ENCODE results near the gene HMSD.
"Not testable (repeated sequence)": the region's sequence is repeated elsewhere in the genome, so short reads cannot be mapped to it uniquely, and the experiment has no call there.

HMSD gene

DNA sequence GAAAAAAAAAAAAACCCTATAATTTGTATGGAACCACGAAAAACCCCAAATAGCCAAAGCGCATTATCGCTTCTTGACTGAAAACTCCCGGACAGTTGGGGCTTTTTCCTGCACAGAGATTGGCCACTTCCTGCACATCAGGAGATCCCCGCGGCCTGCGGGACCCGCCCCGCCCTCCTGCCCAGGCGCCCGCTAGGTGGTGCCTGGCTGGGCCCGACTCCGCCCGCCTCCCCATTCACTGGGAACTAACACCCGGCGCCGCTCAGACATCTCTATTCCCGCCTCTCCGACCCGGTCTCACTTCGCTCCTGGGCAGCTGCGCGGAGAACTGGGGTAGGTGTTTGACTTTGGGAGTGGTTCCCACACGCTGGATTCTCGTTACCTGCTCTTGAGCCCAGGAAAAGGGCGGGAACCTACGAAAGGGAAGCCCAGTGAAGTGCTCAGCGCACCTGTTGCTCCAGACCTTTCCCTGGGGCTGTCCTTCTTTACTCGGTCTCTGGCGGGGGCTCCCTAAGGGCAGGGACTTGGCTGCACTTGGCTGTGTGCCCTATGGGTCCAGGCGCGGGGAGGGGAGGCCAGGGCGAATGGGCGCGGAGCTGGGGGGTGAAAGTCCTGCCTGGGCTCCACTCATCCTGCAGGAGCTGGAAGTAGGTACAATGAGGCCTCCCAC, at the start of gene HMSD:
Gene HMSD (plus strand): TSS at position 234 of the 670 bp plus-strand sequence. CDS start 4,155 bp downstream, outside the sequence.
- DNase-seq (ENCODE audit: low read depth), result peak; percentile 33

- no peak for DNase-seq (ENCODE audit: low read depth)
Observed at GRCh38 chr18:63903851-63904570, 45.1 kb upstream of the HMSD start.

DNA sequence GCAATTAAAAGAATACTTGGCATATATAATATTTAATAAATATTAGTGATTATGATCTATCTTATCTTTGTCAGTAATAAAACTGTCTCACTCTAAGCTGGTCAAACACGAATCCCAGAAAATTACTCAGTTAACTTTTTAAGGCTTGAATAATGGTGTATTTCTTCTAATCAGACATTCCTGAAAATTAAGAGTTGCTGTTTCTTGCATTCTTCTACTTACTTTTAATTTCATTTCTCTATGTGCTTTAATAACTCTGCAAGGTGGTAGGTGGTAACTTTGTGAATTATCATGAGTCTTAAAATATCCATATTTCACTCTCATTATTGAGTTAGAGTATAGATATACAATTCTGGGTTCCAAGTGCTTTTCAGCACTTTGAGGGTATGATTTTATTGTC, 44.4 kb upstream of the HMSD start:
- no peak for DNase-seq (ENCODE audit: low read depth)

- no peak for DNase-seq (ENCODE audit: low read depth)
Observed at GRCh38 chr18:63905361-63905760, 43.7 kb upstream of the HMSD start.

- DNase-seq (ENCODE audit: low read depth), result no peak
Observed at GRCh38 chr18:63906056-63906455, 43.0 kb upstream of the HMSD start.

DNA sequence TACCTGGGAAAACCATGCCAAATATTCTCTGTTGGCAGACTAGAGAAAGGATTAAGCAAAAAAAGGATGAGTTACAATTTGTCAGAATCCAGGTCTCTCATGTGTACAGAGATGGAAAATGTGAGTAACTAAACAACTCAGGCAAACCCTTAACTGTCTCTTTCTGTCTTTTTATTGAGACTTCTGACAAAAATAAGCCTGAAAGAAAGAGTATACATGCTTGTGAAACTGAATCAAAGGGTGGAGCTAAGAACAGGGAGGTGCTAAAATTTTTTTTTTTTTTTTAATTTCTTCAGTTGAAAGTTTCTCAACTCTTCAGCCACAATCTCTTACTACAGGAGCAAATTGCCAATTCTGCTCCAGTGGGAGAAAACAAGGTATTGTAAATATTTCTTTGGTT, 41.4 kb upstream of the HMSD start, which contains the start of gene SERPINB10:
Gene SERPINB10 (plus strand): TSS at position 295 of the 400 bp plus-strand sequence. CDS start 7,553 bp downstream, outside the sequence.
- DNase-seq (ENCODE audit: low read depth), result no peak

DNA sequence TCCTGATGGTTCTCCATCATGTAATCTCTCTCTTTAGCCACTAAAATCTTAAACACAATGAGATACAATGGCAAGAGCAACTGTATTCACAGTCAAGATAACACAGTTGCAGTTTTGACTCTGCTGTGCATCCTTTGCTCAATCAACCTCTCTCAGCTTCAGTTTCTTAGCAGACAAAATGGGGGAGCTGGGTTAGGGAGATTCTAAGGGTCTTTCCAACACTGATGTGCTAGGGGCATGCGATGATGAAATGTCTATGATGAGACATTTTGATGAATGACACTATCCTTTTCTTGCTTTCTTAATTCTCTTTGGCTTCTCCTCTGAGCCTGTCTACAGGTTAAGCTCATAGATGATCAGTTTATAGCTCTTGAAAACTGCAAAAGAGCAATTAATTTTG, 40.2 kb upstream of the HMSD start:
- no peak for DNase-seq (ENCODE audit: low read depth)

DNA sequence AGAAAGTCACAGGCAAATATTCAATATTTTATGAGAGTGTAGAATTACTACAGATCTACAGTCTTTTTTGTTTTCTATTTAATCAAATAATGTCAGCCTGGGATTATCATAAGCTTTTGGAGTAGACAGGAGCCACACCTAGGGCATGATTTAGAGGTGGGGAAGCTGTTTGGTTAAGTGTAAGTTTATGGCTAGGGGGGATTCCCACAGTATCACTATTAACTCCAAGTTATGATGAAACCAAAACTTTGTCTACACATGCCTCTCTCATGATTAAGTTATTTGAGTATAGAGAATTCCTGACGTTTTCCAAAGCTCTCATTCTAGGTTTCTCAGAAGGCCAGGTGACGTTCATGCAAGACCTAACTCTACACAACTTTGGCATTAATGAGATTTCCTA, 39.2 kb upstream of the HMSD start:
- no peak for DNase-seq (ENCODE audit: low read depth)

- DNase-seq (ENCODE audit: low read depth), result no peak
Observed at GRCh38 chr18:63917817-63918216, 31.3 kb upstream of the HMSD start.

DNA sequence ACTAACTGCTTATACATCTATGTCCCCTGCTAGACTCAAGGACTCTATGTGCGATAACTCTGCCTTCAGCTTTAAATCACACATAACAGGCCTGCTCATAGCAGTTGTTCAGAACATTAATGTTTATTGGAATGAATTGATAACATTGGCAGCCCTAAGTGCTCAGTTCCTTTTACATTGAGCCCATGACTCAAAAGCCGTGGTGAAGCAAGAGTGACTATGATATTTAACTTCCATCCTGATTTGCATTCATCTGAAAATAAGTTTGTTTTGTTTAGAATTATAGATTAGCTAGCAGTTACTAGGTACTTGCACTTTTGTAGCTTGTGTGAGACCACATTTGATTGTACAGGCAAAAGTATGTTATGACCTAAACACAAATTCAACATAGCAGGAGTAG, 27.1 kb upstream of the HMSD start:
- DNase-seq (ENCODE audit: low read depth), result no peak

DNA sequence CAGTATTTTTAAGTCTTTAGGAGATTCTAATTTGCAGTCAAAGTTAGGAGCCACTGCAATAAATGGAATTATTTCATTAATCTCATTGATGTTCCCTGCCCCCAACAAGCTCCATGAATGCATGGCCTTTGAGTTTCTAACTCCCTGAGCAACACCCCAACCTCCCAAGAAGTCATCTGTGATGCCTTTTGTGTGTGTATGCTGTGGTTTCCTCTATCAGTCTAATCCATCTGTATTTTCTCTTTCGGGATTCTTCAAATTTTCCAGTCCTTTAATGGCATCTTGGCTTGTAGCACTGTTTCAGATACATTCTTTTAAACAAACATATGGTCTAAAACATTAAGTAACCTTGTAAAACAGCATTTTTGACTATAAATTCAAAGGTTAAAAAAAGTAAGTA, 24.6 kb upstream of the HMSD start:
- no peak for DNase-seq (ENCODE audit: low read depth)

DNA sequence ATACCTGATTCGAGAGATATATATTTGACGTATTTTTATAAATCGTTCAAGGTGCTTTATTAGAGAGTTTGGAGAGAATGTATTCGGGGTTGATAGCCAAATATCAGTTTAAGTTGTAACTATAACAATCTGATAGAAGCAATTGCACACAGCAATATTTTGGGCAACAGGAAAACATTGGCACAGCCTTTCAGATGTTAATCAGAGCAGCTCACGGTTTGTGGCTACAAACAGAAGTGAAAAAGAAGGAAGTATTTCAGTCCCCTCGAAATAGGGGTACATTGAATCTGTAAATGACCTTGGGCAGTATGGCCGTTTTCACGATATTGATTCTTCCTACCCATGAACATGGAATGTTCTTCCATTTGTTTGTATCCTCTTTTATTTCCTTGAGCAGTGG, 20.8 kb upstream of the HMSD start:
- no peak for DNase-seq (ENCODE audit: low read depth)

- DNase-seq (ENCODE audit: low read depth), result not testable (repeated sequence)
Observed at GRCh38 chr18:63929369-63929768, 19.7 kb upstream of the HMSD start.

DNA sequence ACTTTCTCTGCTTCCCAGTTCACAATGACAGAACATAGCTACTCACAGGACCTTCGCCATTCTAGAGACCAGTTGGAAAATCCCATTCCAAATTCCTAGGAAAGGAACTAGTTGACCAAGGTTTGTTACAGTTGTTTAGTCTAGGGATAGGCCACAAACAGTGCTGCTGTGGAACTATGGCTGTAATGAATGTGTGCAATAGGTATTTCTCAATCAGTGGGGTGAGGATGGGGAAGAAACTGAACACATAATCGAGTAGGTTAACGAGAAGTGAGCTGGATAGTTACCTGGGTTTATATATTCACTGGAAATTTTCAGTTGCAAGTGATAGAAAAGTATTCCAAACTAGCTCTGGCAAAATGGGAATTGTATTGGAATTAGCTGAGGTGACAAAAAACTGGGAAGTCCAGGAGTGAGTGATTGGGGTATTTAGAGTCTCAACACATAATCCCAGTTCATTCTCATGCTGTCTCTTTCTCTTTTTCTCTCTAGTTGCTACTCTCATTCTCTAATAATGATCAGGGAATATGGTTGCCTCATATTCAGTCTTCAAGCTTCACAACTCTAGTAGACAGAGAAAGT, 18.2 kb upstream of the HMSD start:
- DNase-seq (ENCODE audit: low read depth), result no peak

DNA sequence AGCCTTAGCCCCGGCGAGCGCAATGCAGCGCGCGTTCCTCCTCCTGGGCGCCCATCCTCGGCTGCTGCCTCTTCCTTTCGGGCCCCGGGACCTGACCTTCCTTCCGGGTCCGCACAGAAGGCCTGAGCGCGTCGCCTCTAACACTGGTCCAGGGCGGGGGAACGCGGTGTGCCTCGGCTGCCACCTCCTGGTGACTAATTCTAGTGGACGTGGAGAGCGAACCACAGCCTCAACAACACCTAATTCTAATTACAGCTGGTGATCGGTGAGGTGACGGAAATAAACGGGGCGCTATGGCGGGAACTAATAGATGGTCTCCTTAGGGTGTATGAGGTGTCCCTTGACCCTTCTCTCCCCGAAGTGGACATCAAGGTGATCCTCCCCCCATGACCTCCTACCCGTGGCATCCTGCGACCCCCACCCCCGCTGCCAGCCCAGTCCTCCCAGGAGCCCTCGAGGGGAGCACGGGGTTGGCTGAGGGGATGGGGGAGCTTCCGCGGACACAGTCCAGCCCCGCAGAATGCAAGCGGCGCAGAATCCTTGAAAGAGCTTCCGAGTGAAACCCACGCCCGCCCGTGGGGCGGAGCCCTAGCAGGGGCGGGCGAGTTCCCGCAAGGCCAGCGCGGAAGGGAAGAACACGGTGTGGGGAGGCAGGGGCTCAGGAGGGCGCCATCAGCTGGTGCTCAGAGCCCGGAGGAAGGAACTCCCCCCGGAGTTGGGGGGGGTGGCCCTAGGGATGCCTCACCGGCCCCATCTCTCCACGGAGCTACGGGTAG, 12.8 kb upstream of the HMSD start:
- peak; percentile 32 for DNase-seq (ENCODE audit: low read depth)

DNA sequence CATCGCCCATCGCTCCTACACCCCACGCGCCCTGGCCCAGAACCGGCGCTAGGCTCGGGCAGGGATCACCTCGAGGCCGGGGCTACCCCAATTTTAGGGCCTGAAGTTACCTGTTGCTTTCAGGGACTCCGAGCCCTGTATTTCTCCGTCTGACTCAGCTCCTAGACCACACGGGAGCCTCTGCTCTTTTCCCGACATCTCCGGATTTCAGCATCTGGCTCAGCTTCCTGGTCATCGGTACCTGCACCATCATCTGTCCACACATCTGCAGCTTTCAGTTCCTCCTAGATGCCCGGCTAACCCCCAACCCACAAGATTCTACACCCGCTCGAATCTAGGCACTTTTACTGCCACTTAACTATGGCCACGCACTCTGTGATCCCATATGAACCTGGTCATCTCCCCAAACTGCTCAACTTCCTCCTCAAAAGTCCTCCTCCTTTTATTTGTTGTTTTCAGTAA, 12.1 kb upstream of the HMSD start:
- no peak for DNase-seq (ENCODE audit: low read depth)

GRCh38 chr18:63940008-63940407, 9.1 kb upstream of the HMSD start:
- no peak for DNase-seq (ENCODE audit: low read depth)

GRCh38 chr18:63940543-63941050, 8.5 kb upstream of the HMSD start:
- DNase-seq (ENCODE audit: low read depth), result not testable (repeated sequence)

DNA sequence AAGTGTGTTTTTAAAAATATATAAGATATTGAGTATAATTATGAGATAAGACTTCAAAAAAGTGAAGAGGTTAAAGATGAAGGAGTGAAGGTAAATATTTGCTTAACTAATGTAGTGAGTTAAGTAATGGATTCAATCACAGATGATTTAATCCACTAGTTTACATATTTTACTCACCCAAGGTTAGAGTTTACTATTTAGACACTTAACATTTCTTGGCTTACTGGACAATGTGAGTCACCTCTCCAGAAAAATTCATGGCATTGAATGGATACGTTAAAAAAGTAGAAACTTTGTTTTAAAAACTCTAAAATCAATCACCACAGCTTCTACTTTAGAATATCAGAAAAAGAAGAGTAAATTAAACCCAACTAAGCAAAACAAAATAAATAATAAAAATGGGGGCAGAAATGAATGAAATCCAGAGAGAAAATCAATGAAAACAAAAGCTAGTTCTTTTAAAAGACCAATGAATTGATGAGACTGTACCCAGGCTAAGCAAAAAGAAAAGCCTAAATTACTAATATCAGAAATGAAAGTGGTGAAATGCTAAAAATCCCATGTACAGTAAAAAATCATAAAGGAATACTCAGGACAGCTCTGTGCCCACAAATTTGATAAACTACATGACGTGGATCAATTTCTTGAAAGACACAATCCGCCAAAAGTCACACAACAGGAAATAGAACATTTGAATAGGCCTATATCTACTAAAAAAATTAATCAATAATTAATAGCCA, 1.9 kb upstream of the HMSD start:
- DNase-seq (ENCODE audit: low read depth), result no peak

- DNase-seq (ENCODE audit: low read depth), result no peak
Observed at GRCh38 chr18:63951302-63951705, 2.2 kb downstream of the HMSD start.

DNA sequence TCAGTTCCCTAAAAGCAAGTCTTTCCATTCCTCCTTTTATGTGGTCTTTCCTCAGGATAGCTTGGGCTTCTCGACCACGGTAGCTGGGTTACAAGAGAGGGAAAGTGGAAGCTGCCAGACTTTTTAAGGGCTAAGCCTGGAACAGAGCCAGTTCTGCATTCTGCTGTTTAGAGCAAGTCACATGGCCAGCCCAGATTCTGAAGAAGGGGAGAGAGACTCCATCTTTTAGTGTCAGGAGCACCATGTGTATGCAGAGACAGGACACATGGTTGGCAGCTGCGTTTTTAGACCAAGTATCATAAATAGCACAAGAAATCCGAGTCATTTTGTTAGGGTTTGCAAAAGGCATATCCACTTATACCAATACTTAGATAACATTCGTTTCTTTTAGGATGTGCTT, 4.7 kb downstream of the HMSD start:
- DNase-seq (ENCODE audit: low read depth), result no peak
